ENCODE measurements around the gene APMAP. TPM values are rescaled to one million over a fixed set of nuclear protein-coding genes. Genes with fewer than 3 reads are reported as not detected.
"Not testable (repeated sequence)": the region's sequence is repeated elsewhere in the genome, so short reads cannot be mapped to it uniquely, and the experiment has no call there.

The APMAP gene
- total RNA-seq, 4 donors from 2014 or later = 18.8 to 78.7 (median 57.7) TPM

- TF ChIP-seq POLR2A (IDR thresholded peaks at IDR 0.05) (no peak), CTCF (IDR thresholded peaks at IDR 0.05) (no peak)
- no peaks in the 10 kb centered on the region for H3K36me3 ChIP-seq
- no peaks in the 10 kb centered on the region for H3K27me3 ChIP-seq
- intact Hi-C loops (cut with DNase I; ENCODE audit: low total_unique reads) = no loop called here
- no peak overlapping the region for H3K4me3 ChIP-seq
- no peaks in the 10 kb centered on the region for H3K9me3 ChIP-seq
- H3K27ac ChIP-seq = no peak overlapping the region
- H3K4me1 ChIP-seq = no peaks in the 10 kb centered on the region
- no peak for DNase-seq
These were observed 57.4 kb downstream of the APMAP start for GRCh38 chr20:24935140-24935539.

DNA sequence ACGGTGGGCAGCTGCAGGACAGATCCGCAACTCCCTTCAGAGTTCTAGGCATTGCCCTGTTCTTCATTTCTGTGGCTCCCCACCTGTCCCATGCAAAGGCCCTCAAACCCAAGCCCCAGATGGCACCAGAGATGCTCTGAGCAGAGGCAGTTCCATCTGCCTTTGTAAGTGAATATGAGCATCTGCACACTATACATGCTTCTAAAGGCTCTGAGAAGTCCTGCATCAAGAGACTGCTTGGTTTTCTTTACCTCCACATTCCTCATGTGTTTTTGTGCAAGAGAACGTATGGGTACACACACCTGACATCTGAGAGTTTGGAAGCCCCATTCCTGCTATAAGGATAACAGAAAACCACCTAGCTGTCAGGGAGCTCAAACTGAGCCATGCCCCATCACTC, 57.8 kb downstream of the APMAP start:
- Histone ChIP-seq H3K36me3 (no peaks in the 10 kb centered on the region), H3K9me3 (no peaks in the 10 kb centered on the region), H3K4me3 (no peak overlapping the region), H3K4me1 (no peaks in the 10 kb centered on the region), H3K27me3 (no peaks in the 10 kb centered on the region), H3K27ac (no peak overlapping the region)
- no peak for TF ChIP-seq CTCF (IDR thresholded peaks at IDR 0.05)
- no peak for TF ChIP-seq POLR2A (IDR thresholded peaks at IDR 0.05)
- intact Hi-C loops (cut with DNase I; ENCODE audit: low total_unique reads) = no loop called here
- DNase-seq = no peak

GRCh38 chr20:24934101-24934661, 58.4 kb downstream of the APMAP start:
- no peaks in the 10 kb centered on the region for H3K27me3 ChIP-seq
- no peaks in the 10 kb centered on the region for H3K36me3 ChIP-seq
- DNase-seq = no peak
- no peak overlapping the region for H3K4me3 ChIP-seq
- H3K27ac ChIP-seq = no peak overlapping the region
- H3K4me1 ChIP-seq = no peaks in the 10 kb centered on the region
- no peak for TF ChIP-seq POLR2A (IDR thresholded peaks at IDR 0.05)
- TF ChIP-seq CTCF (IDR thresholded peaks at IDR 0.05) = no peak
- H3K9me3 ChIP-seq = no peaks in the 10 kb centered on the region
- intact Hi-C loops (cut with DNase I; ENCODE audit: low total_unique reads) = no loop called here

DNA sequence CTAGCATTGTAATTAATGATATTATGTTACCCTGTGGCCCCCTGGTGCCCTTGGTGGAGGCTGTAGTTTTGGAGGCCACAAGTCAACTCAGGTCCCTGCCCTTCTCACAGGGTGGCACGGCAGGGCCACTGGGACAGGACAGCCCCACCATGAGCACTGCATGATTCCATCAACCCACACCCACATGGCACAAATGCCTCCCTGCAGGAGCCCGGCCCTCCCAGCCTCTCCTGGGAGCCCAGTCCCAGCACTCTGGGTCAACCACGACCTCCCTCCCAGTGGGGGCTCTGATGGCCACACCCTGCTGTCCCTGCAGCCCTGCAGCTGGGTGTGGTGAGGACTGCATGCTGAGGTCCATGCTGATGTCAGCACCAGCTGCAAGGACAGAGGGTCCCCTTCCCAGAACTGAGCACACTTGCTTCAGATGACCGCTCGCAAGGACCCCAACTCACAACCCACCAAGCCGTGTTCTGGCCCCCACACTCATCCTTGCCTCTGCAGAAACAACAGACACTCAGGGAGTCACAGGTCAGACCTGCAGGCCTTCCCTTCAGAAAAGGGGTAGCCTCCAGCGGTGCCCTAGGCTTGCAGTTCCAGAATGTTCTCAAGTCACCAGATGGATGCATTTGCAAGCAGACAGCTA, 59.2 kb downstream of the APMAP start:
- no peak overlapping the region for H3K27ac ChIP-seq
- H3K4me3 ChIP-seq = no peak overlapping the region
- no peak for DNase-seq
- TF ChIP-seq POLR2A (IDR thresholded peaks at IDR 0.05) = no peak
- no peak for TF ChIP-seq CTCF (IDR thresholded peaks at IDR 0.05)
- H3K9me3 ChIP-seq = no peaks in the 10 kb centered on the region
- no peaks in the 10 kb centered on the region for H3K4me1 ChIP-seq
- H3K27me3 ChIP-seq = no peaks in the 10 kb centered on the region
- intact Hi-C loops (cut with DNase I; ENCODE audit: low total_unique reads) = no loop called here
- no peaks in the 10 kb centered on the region for H3K36me3 ChIP-seq

DNA sequence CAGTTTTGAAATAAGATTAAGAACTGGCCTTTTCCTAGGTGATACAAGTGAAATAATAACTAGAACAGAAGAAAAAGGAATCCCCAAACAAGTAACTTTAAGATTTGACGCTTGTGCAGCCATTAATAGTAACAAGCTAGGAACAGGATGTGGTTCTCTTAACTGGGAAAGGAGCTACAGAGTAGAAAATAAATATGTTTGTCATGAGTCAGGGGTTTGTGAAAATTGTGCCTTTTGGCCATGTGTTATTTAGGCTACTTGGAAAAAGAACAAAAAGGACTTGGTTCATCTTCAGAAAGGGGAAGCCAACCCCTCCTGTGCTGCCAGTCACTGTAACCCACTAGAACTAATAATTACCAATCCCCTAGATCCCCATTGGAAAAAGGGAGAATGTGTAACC, 60.7 kb downstream of the APMAP start:
- H3K27me3 ChIP-seq; intact Hi-C loops (cut with DNase I; ENCODE audit: low total_unique reads): not testable (repeated sequence)

DNA sequence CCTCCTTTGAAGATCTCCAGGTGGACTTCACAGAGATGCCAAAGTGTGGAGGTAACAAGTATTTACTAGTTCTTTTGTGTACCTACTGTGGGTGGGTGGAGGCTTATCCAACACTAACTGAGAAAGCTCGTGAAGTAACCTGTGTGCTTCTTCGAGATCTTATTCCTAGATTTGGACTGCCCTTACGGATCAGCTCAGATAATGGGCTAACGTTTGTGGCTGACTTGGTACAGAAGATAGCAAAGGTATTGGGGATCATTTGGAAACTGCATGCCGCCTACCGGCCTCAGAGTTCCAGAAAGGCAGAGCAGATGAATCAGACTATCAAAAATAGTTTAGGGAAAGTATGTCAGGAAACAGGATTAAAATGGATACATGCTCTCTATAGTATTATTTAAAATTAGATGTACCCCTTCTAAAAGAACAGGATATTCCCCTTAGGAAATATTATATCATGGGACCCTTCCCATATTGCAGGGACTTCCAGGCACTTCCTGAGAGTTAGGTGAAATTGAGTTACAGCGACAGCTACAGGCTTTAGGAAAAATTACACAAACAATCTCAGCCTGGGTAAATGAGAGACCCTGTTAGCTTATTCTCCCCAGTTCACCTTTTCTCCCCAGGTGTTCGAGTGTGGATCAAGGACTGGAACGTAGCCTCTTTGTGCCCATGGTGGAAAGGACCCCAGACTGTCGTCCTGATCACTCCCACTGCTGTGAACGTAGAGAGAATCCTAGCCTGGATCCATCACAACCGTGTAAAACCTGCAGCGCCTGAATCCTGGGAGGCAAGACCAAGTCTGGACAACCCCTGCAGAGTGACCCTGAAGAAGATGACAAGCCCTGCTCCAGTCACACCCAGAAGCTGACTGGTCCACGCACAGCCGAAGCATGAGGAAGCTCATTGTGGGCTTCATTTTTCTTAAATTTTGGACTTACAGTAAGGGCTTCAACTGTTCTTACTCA, 61.5 kb downstream of the APMAP start:
- intact Hi-C loops (cut with DNase I; ENCODE audit: low total_unique reads); DNase-seq: not testable (repeated sequence)

More for the DNA sequence above, 60.7 kb downstream of the APMAP start:
- not testable (repeated sequence) for DNase-seq, H3K4me3 ChIP-seq, H3K4me1 ChIP-seq, H3K27ac ChIP-seq, H3K9me3 ChIP-seq, H3K36me3 ChIP-seq

DNA sequence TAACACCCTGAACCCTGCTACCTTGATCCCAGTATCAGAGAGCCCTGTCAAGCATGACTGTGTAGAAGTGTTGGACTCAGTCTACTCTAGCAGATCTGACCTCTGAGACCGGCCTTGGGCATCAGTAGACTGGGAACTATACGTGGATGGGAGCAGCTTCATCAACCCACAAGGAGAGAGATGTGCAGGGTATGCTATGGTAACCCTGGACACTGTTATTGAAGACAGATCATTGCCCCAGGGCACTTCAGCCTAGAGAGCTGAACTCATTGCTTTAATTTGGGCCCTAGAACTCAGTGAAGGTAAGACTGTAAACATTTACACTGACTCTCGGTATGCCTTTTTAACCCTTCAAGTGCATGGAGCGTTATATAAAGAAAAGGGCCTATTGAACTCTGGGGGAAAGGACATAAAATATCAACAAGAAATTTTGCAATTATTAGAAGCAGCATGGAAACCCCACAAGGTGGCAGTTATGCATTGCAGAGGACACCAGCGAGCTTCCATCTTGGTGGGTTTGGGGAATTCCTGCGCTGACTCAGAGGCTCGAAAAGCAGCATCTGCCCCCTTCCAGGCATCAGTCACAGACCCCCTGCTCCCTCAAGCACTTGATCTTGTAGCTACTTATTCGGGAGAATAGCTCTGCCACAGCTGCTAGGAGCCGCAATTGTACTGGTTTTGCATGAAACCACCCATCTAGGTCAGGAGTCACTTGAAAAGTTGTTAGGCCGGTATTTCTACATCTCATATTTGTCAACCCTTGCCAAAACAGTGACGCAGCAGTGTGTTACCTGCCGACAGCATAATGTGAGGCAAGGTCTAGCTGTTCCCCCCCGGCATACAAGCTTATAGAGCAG, 62.5 kb downstream of the APMAP start:
- H3K27me3 ChIP-seq; H3K36me3 ChIP-seq; H3K27ac ChIP-seq; intact Hi-C loops (cut with DNase I; ENCODE audit: low total_unique reads); DNase-seq; H3K4me1 ChIP-seq; H3K9me3 ChIP-seq; H3K4me3 ChIP-seq: not testable (repeated sequence)

More for the DNA sequence above, 61.5 kb downstream of the APMAP start:
- not testable (repeated sequence) for H3K4me3 ChIP-seq, H3K27me3 ChIP-seq, H3K4me1 ChIP-seq, H3K9me3 ChIP-seq, H3K36me3 ChIP-seq, H3K27ac ChIP-seq

GRCh38 chr20:24929259-24929658, 63.3 kb downstream of the APMAP start:
- H3K4me3 ChIP-seq; H3K27ac ChIP-seq; H3K4me1 ChIP-seq; H3K9me3 ChIP-seq; intact Hi-C loops (cut with DNase I; ENCODE audit: low total_unique reads); H3K36me3 ChIP-seq; DNase-seq; H3K27me3 ChIP-seq: not testable (repeated sequence)

All from uterus (tissue), 4 donors.